ENCODE measurements around the gene LMOD3. TPM values are rescaled to one million over a fixed set of nuclear protein-coding genes. Genes with fewer than 3 reads are reported as not detected.

Gene LMOD3
- total RNA-seq, 3 donors from 2014 or later (not counting 1 experiment from before 2014, with no cell fraction given), result not detected

DNA sequence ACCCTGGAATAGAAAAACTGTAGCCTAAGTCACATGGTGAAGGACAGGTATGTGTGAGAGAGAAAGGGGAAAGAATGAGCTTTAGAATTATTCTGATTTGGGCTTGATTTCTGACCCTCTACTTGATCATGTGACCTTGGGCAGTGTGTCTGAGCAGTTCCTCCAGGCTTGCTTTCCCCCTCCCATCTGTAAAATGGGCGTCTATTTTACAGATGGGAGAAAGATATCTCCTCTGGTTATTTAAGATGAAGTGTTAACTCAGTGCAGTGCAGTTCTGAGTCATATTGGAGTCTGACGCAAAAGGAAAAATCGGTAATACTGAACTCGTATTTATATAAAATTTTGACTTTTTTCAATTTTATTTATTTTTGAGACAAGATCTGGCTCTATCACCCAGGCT is 38.1 kb upstream of the LMOD3 start:
- no peaks in the 10 kb centered on the region for H3K36me3 ChIP-seq (ENCODE audit: control insufficient read depth, insufficient read depth, low read length)
- no peaks in the 10 kb centered on the region for H3K27me3 ChIP-seq (ENCODE audit: control insufficient read depth, insufficient read depth, low read length)
- Mint-ChIP-seq H3K36me3 (no peaks in the 10 kb centered on the region), H3K27me3 (ENCODE audit: low read depth in 2 of 2) (no peaks in the 10 kb centered on the region), H3K27ac (no peak overlapping the region), H3K4me3 (no peak overlapping the region), H3K4me1 (peaks cover 0 to 6% of the 10 kb centered on the region in 2 donors), H3K9me3 (no peaks in the 10 kb centered on the region)
- H3K4me3 ChIP-seq (ENCODE audit: low read length), result no peak overlapping the region
- H3K9me3 ChIP-seq (ENCODE audit: control insufficient read depth, insufficient read depth, low read length), result no peaks in the 10 kb centered on the region
- no peak for DNase-seq
- ATAC-seq, result no peak
- intact Hi-C loops (cut with micrococcal nuclease), result no loop called here
- no peak overlapping the region for H3K27ac ChIP-seq (ENCODE audit: low read length)
- no peaks in the 10 kb centered on the region for H3K4me1 ChIP-seq (ENCODE audit: control insufficient read depth, insufficient read depth, low read length)
- WGBS (ENCODE audit: insufficient coverage), result 79% methylated on average over 3 of the region's 4 CpGs
- TF ChIP-seq CTCF (IDR thresholded peaks at IDR 0.05), result no peak

- Histone ChIP-seq H3K4me3 (ENCODE audit: low read length) (no peak overlapping the region), H3K27me3 (ENCODE audit: control insufficient read depth, insufficient read depth, low read length) (no peaks in the 10 kb centered on the region), H3K4me1 (ENCODE audit: control insufficient read depth, insufficient read depth, low read length) (no peaks in the 10 kb centered on the region), H3K27ac (ENCODE audit: low read length) (no peak overlapping the region), H3K9me3 (ENCODE audit: control insufficient read depth, insufficient read depth, low read length) (no peaks in the 10 kb centered on the region), H3K36me3 (ENCODE audit: control insufficient read depth, insufficient read depth, low read length) (no peaks in the 10 kb centered on the region)
- TF ChIP-seq CTCF (IDR thresholded peaks at IDR 0.05), result no peak
- no peaks in the 10 kb centered on the region for H3K9me3 Mint-ChIP-seq
- DNase-seq (no peak), ATAC-seq (no peak)
- no peak overlapping the region for H3K4me3 Mint-ChIP-seq
- no peaks in the 10 kb centered on the region for H3K36me3 Mint-ChIP-seq
- 65% methylated on average over 2 of the region's 2 CpGs for WGBS (ENCODE audit: insufficient coverage)
- no peak overlapping the region for H3K27ac Mint-ChIP-seq
- H3K27me3 Mint-ChIP-seq (ENCODE audit: low read depth in 2 of 2), result no peaks in the 10 kb centered on the region
- intact Hi-C loops (cut with micrococcal nuclease), result no loop called here
- H3K4me1 Mint-ChIP-seq, result peaks cover 0 to 6% of the 10 kb centered on the region in 2 donors
Observed at GRCh38 chr3:69160107-69160506, 37.7 kb upstream of the LMOD3 start.

- intact Hi-C loops (cut with micrococcal nuclease), result no loop called here
- no peaks in the 10 kb centered on the region for H3K9me3 ChIP-seq (ENCODE audit: control insufficient read depth, insufficient read depth, low read length)
- no peaks in the 10 kb centered on the region for H3K36me3 Mint-ChIP-seq
- H3K36me3 ChIP-seq (ENCODE audit: control insufficient read depth, insufficient read depth, low read length), result no peaks in the 10 kb centered on the region
- peaks cover 0 to 18% of the 10 kb centered on the region in 2 donors for H3K27me3 Mint-ChIP-seq (ENCODE audit: low read depth in 2 of 2)
- H3K4me1 ChIP-seq (ENCODE audit: control insufficient read depth, insufficient read depth, low read length), result no peaks in the 10 kb centered on the region
- H3K27ac ChIP-seq (ENCODE audit: low read length), result no peak overlapping the region
- ATAC-seq (no peak), DNase-seq (no peak)
- no peak for TF ChIP-seq CTCF (IDR thresholded peaks at IDR 0.05)
- no peak overlapping the region for H3K4me3 Mint-ChIP-seq
- WGBS (ENCODE audit: insufficient coverage), result 88% methylated on average over 2 of the region's 3 CpGs
- no peak overlapping the region for H3K27ac Mint-ChIP-seq
- no peaks in the 10 kb centered on the region for H3K9me3 Mint-ChIP-seq
- H3K4me3 ChIP-seq (ENCODE audit: low read length), result no peak overlapping the region
- H3K4me1 Mint-ChIP-seq, result no peaks in the 10 kb centered on the region
- no peaks in the 10 kb centered on the region for H3K27me3 ChIP-seq (ENCODE audit: control insufficient read depth, insufficient read depth, low read length)
Observed at GRCh38 chr3:69149586-69149985, 27.2 kb upstream of the LMOD3 start.

DNA sequence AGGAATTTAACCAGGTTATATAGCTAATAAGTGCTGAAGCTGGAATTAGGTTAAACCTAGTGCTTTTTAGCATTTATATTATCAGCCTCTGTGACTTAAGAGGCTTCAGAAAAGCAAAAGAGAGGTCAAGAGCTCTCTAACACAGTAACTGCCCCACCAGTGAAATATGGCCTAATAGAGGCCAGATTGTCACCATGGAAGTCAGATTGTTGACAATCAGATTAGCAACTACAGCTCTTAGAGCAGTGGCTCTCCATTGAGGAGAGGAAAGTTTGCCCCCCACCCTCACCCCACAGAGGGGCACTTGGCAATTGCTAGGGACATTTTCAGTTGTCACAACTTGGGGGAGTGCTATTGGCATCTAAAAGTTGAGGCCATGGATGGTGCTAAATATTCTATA is 23.3 kb upstream of the LMOD3 start:
- H3K4me3 Mint-ChIP-seq, result no peak overlapping the region
- H3K27me3 Mint-ChIP-seq (ENCODE audit: low read depth in 2 of 2), result peaks cover under 1 to 2% of the 10 kb centered on the region in 2 donors
- no peaks in the 10 kb centered on the region for H3K4me1 Mint-ChIP-seq

More for the DNA sequence above, 23.3 kb upstream of the LMOD3 start:
- no peak overlapping the region for H3K27ac ChIP-seq (ENCODE audit: low read length)
- no peak for TF ChIP-seq CTCF (IDR thresholded peaks at IDR 0.05)
- H3K9me3 ChIP-seq (ENCODE audit: control insufficient read depth, insufficient read depth, low read length), result no peaks in the 10 kb centered on the region
- H3K4me3 ChIP-seq (ENCODE audit: low read length), result no peak overlapping the region
- H3K36me3 Mint-ChIP-seq, result no peaks in the 10 kb centered on the region
- H3K27ac Mint-ChIP-seq, result no peak overlapping the region
- DNase-seq, result no peak
- H3K27me3 ChIP-seq (ENCODE audit: control insufficient read depth, insufficient read depth, low read length), result no peaks in the 10 kb centered on the region
- no peaks in the 10 kb centered on the region for H3K4me1 ChIP-seq (ENCODE audit: control insufficient read depth, insufficient read depth, low read length)
- ATAC-seq, result no peak
- H3K36me3 ChIP-seq (ENCODE audit: control insufficient read depth, insufficient read depth, low read length), result no peaks in the 10 kb centered on the region
- intact Hi-C loops (cut with micrococcal nuclease), result no loop called here
- H3K9me3 Mint-ChIP-seq, result no peaks in the 10 kb centered on the region
